A549 (cell line): ENCODE measurements around the gene OPRM1. TPM values are rescaled to one million over a fixed set of nuclear protein-coding genes. Genes with fewer than 3 reads are reported as not detected.

ENCODE experiments used
- ATAC-seq, 2 experiments: fragments of 200-7000 bp in 1 of 2; fragments of >200 bp in 1 of 2; cut with Nextera tagmentation in 1 of 2; cut with Tn5 transposase in 1 of 2; 3 replicates each; pipeline versions ENCODE4 v1.8.0 to v1.9.1; 2018 to 2020; ENCODE audit warnings: mild to moderate bottlenecking in 1 of 2, moderate library complexity in 1 of 2
- CTCF ChIA-PET: fragments of 300-600 bp; sonication (Branson Sonifier 250); formaldehyde crosslinking; extraction: SDS; loops from one replicate; lab custom pipeline; 2021; ENCODE audit warnings: antibody characterized with exemption, inconsistent platforms; lab: Yijun Ruan, JAX
- POLR2A ChIA-PET: fragments of 350-600 bp; formaldehyde crosslinking; extraction: SDS; loops from one replicate; lab custom pipeline; 2021; ENCODE audit warnings: antibody characterized with exemption, inconsistent platforms; lab: Yijun Ruan, JAX
- DNase-seq, 2 experiments: peaks; one replicate each; pipeline versions ENCODE4 v3.0.0 to v3.0.0-alpha.2; 2011 to 2016; ENCODE audit warnings: low read depth in 1 of 2, low spot score in 1 of 2
- FAIRE-seq: peaks from 2 replicates; lab custom pipeline; 2011; peaks lifted over from hg19 to GRCh38; lab: Jason Lieb, UNC
- H3K27ac ChIP-seq, 2 experiments: fragments of >200 bp; sonication (Bioruptor Twin); formaldehyde crosslinking; 3 replicates each; pipeline ENCODE4 v1.5.1; 2016 to 2017
- H3K4me1 ChIP-seq: fragments of >200 bp; sonication (Bioruptor Twin); formaldehyde crosslinking; 3 replicates; pipeline ENCODE4 v1.6.1; 2016
- H3K4me2 ChIP-seq: fragments of >200 bp; sonication (Bioruptor Twin); formaldehyde crosslinking; 3 replicates; pipeline ENCODE4 v1.6.1; 2016
- H3K4me3 ChIP-seq: fragments of >200 bp; sonication (Bioruptor Twin); formaldehyde crosslinking; 3 replicates; pipeline ENCODE4 v1.5.1; 2016
- H3K9me3 ChIP-seq: fragments of >200 bp; sonication (Bioruptor Twin); formaldehyde crosslinking; 3 replicates; pipeline ENCODE4 v1.6.1; 2016
- CBX2 ChIP-seq: fragments of 200-600 bp; sonication (generic); IDR thresholded peaks from 2 replicates; pipeline ENCODE4 v1.6.1; 2016; ENCODE audit warnings: low read depth, mild to moderate bottlenecking, borderline replicate concordance
- CHD2 ChIP-seq: fragments of 150-350 bp; IDR thresholded peaks from 2 replicates; pipeline ENCODE4 v1.6.1; 2014; ENCODE audit warnings: low read length; ENCODE audit not compliant: partially characterized antibody
- CHD4 ChIP-seq: fragments of 200-600 bp; sonication (generic); IDR thresholded peaks from 2 replicates; pipeline ENCODE4 v1.6.1; 2016; ENCODE audit warnings: antibody characterized with exemption, mild to moderate bottlenecking, borderline replicate concordance
- EHMT2 ChIP-seq: fragments of 200-600 bp; sonication (generic); IDR thresholded peaks from 2 replicates; pipeline ENCODE4 v1.6.1; 2016; ENCODE audit warnings: antibody characterized with exemption, low read depth, mild to moderate bottlenecking, moderate library complexity
- ELK1 ChIP-seq: fragments of 150-350 bp; IDR thresholded peaks from 2 replicates; pipeline ENCODE4 v1.6.1; 2014; ENCODE audit warnings: low read depth, mild to moderate bottlenecking, low read length
- ESRRA ChIP-seq: fragments of 150-350 bp; IDR thresholded peaks from 2 replicates; pipeline ENCODE4 v1.6.1; 2014; ENCODE audit warnings: mild to moderate bottlenecking, low read length, borderline replicate concordance
- FOSB ChIP-seq: fragments of 250-450 bp; sonication (Bioruptor Pico); IDR thresholded peaks from 2 replicates; pipeline ENCODE4 v1.5.0; 2020; ENCODE audit warnings: mild to moderate bottlenecking, moderate library complexity
- FOXS1 ChIP-seq: fragments of 250-450 bp; sonication (Bioruptor Pico); IDR thresholded peaks from 2 replicates; pipeline ENCODE4 v1.5.0; 2020; ENCODE audit warnings: mild to moderate bottlenecking, moderate library complexity
- GATA3 ChIP-seq: IDR thresholded peaks from 2 replicates; pipeline ENCODE4 v1.6.1; 2012; ENCODE audit warnings: borderline replicate concordance
- HOXB5 ChIP-seq: fragments of 250-450 bp; sonication (Bioruptor Pico); IDR thresholded peaks from 2 replicates; pipeline ENCODE4 v1.5.0; 2020; ENCODE audit warnings: mild to moderate bottlenecking, moderate library complexity
- JUN ChIP-seq, 2 experiments: fragments of >200 bp; sonication (Bioruptor Twin); formaldehyde crosslinking; IDR thresholded peaks; 2 replicates in 1 of 2; 3 replicates in 1 of 2; pipeline ENCODE4 v1.6.1; 2016 to 2017
- JUNB ChIP-seq: fragments of >200 bp; sonication (Bioruptor Twin); formaldehyde crosslinking; IDR thresholded peaks from 2 replicates; pipeline ENCODE4 v1.6.1; 2016
- MAFK ChIP-seq: fragments of 450-650 bp; IDR thresholded peaks from 2 replicates; pipeline ENCODE4 v1.6.1; 2014; ENCODE audit not compliant: partially characterized antibody
- MAZ ChIP-seq: fragments of 150-350 bp; IDR thresholded peaks from 2 replicates; pipeline ENCODE4 v1.6.1; 2014; ENCODE audit warnings: antibody characterized with exemption, low read depth, low read length, borderline replicate concordance
- MYC ChIP-seq: IDR thresholded peaks from 2 replicates; pipeline ENCODE4 v1.6.1; 2012; ENCODE audit warnings: mild to moderate bottlenecking, inconsistent platforms, low read length, improper control_type of control experiment, borderline replicate concordance
- NFE2L2 ChIP-seq: fragments of 150-350 bp; conservative IDR thresholded peaks from 2 replicates; pipeline ENCODE4 v1.6.1; 2014; ENCODE audit warnings: low read length
- RARB ChIP-seq: fragments of 250-450 bp; sonication (Bioruptor Pico); IDR thresholded peaks from 2 replicates; pipeline ENCODE4 v1.8.0; 2021; ENCODE audit warnings: mild to moderate bottlenecking, moderate library complexity
- SMC3 ChIP-seq: fragments of >200 bp; sonication (Bioruptor Twin); formaldehyde crosslinking; IDR thresholded peaks from 3 replicates; pipeline ENCODE4 v1.6.1; 2018; ENCODE audit warnings: inconsistent platforms
- SREBF2 ChIP-seq: fragments of 450-650 bp; IDR thresholded peaks from 2 replicates; pipeline ENCODE4 v1.6.1; 2014; ENCODE audit warnings: mild to moderate bottlenecking, moderate library complexity
- ZFP36 ChIP-seq: fragments of 450-650 bp; IDR thresholded peaks from 2 replicates; pipeline ENCODE4 v1.6.1; 2014; ENCODE audit warnings: borderline replicate concordance; ENCODE audit not compliant: partially characterized antibody
- WGBS: methylation state at CpG from one replicate; pipeline ENCODE4 v1.1.6; 2017; ENCODE audit errors: missing lambda C conversion rate; 5-methylcytosine and 5-hydroxymethylcytosine counted together
- polyA plus RNA-seq, 4 experiments: library from polyadenylated mRNA; depleted of rRNA in 3 of 4; stranded (reverse); fragments of >200 nt; fragmentation: RNase III in 1 of 4; extraction: RNeasy Plus Mini Kit Qiagen cat#74134 plus additional on column Dnase treatment in 1 of 4; gene quantifications; 2 replicates in 3 of 4; 3 replicates in 1 of 4; pipeline ENCODE4 v1.2.3, GENCODE V29; 2011 to 2017
- TF ChIP-seq, protein P1 (sequence below): IDR thresholded peaks from 2 replicates; pipeline ENCODE4 v1.6.1; 2012
- TF ChIP-seq, protein P2 (sequence below): fragments of >200 bp; sonication (Bioruptor Twin); formaldehyde crosslinking; IDR thresholded peaks from 3 replicates; pipeline ENCODE4 v1.6.1; 2016
- TF ChIP-seq, protein P3 (sequence below): fragments of 450-650 bp; IDR thresholded peaks from 2 replicates; pipeline ENCODE4 v1.6.1; 2014; ENCODE audit warnings: antibody characterized with exemption
- TF ChIP-seq, protein P4 (sequence below): IDR thresholded peaks from 2 replicates; pipeline ENCODE4 v1.6.1; 2012; ENCODE audit warnings: low read depth, borderline replicate concordance

Gene OPRM1
- polyA plus RNA-seq, 2 of the 4 experiments (the other 2 are of a cell fraction) = not detected

DNA sequence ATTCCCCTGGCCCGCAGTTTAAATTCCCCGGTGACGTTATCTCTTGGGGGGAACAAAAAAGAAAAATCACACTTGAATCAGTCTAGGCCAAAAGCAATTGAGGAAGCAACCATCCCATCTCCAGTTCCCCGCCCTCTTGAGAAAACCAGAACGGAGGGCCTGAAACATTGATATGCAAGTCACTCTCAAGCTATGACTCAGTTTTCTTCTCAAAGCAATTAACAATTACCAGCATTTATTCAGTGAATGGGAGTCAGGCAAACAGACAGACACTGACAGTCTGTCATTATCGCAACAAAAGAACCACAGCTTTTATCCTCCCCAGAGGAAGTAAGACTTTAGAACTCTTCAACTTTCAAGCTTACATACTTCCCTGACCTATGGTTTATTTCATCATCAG, 100.9 kb downstream of the OPRM1 start:
- Histone ChIP-seq H3K4me2 (no peak overlapping the region), H3K4me1 (no peaks in the 10 kb centered on the region), H3K4me3 (no peak overlapping the region), H3K9me3 (no peaks in the 10 kb centered on the region), H3K27ac (no peak overlapping the region)
- TF ChIP-seq, protein P1, sequence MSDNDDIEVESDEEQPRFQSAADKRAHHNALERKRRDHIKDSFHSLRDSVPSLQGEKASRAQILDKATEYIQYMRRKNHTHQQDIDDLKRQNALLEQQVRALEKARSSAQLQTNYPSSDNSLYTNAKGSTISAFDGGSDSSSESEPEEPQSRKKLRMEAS = no peak
- TF ChIP-seq ZFP36 (no peak), MYC (no peak), RARB (CRISPR knock-in tag) (no peak), CHD4 (no peak), NFE2L2 (no peak), SREBF2 (no peak)
- DNase-seq (no peak), FAIRE-seq (no peak), ATAC-seq (no peak)
- 92% methylated on average over 6 of the region's 6 CpGs for WGBS
- ChIA-PET CTCF (no interaction called here), POLR2A (no interaction called here)

- no peak for TF ChIP-seq GATA3
- TF ChIP-seq FOXS1 (CRISPR knock-in tag) = no peak
- TF ChIP-seq JUN (IDR thresholded peaks at IDR 0.05) = no peak
- TF ChIP-seq, protein P2, sequence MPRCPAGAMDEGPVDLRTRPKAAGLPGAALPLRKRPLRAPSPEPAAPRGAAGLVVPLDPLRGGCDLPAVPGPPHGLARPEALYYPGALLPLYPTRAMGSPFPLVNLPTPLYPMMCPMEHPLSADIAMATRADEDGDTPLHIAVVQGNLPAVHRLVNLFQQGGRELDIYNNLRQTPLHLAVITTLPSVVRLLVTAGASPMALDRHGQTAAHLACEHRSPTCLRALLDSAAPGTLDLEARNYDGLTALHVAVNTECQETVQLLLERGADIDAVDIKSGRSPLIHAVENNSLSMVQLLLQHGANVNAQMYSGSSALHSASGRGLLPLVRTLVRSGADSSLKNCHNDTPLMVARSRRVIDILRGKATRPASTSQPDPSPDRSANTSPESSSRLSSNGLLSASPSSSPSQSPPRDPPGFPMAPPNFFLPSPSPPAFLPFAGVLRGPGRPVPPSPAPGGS = no peak
- no peak for TF ChIP-seq SMC3
- no peak for TF ChIP-seq MAFK
- TF ChIP-seq MYC = no peak
- no peak for TF ChIP-seq MAZ
- TF ChIP-seq CBX2 = no peak
- no peak for TF ChIP-seq EHMT2
- TF ChIP-seq CHD2 = no peak
- TF ChIP-seq, protein P3, sequence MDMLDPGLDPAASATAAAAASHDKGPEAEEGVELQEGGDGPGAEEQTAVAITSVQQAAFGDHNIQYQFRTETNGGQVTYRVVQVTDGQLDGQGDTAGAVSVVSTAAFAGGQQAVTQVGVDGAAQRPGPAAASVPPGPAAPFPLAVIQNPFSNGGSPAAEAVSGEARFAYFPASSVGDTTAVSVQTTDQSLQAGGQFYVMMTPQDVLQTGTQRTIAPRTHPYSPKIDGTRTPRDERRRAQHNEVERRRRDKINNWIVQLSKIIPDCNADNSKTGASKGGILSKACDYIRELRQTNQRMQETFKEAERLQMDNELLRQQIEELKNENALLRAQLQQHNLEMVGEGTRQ = no peak
- TF ChIP-seq ESRRA = no peak
- TF ChIP-seq ELK1 = no peak
- TF ChIP-seq, protein P4, sequence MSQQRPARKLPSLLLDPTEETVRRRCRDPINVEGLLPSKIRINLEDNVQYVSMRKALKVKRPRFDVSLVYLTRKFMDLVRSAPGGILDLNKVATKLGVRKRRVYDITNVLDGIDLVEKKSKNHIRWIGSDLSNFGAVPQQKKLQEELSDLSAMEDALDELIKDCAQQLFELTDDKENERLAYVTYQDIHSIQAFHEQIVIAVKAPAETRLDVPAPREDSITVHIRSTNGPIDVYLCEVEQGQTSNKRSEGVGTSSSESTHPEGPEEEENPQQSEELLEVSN = no peak
- TF ChIP-seq FOSB (CRISPR knock-in tag) = no peak
- no peak for TF ChIP-seq HOXB5 (CRISPR knock-in tag)
- TF ChIP-seq JUNB = no peak
- H3K4me1 ChIP-seq = no peaks in the 10 kb centered on the region
- CTCF ChIA-PET = interaction anchor here (0.8 kb wide), 1 partner anchor 13 kb away, joined by 5 read pairs; no protein-coding TSS in a partner anchor
- 86% methylated on average over 1 of the region's 2 CpGs for WGBS
- no peak overlapping the region for H3K4me3 ChIP-seq
- H3K4me2 ChIP-seq = no peak overlapping the region
- POLR2A ChIA-PET = no interaction called here
- H3K27ac ChIP-seq = no peak overlapping the region
- H3K9me3 ChIP-seq = no peaks in the 10 kb centered on the region
- FAIRE-seq = no peak
- ATAC-seq = no peak
- no peak for DNase-seq
These were observed 101.7 kb downstream of the OPRM1 start for GRCh38 chr6:154140743-154141142.
